Measurements from ENCODE around the gene ACR. TPM values are rescaled to one million over a fixed set of nuclear protein-coding genes. Genes with fewer than 3 reads are reported as not detected.

ACR gene
- polyA plus RNA-seq, 3 donors from 2014 or later = not detected

GRCh38 chr22:50727678-50728522 is 10.1 kb upstream of the ACR start:
- no peak for DNase-seq
- Mint-ChIP-seq H3K27ac (no peak overlapping the region), H3K36me3 (no peaks in the 10 kb centered on the region), H3K27me3 (ENCODE audit: low read depth in 3 of 3) (peaks cover 0 to 2% (median 0%) of the 10 kb centered on the region in 3 donors), H3K4me3 (no peak overlapping the region), H3K4me1 (peaks cover 0 to under 1% of the 10 kb centered on the region in 2 donors), H3K9me3 (no peaks in the 10 kb centered on the region)

- no peak overlapping the region for H3K27ac Mint-ChIP-seq
- H3K9me3 Mint-ChIP-seq = no peaks in the 10 kb centered on the region
- H3K4me3 Mint-ChIP-seq = no peak overlapping the region
- H3K4me1 Mint-ChIP-seq = no peaks in the 10 kb centered on the region
- no peaks in the 10 kb centered on the region for H3K36me3 Mint-ChIP-seq
- H3K27me3 Mint-ChIP-seq (ENCODE audit: low read depth in 3 of 3) = peaks cover 0 to 2% (median 0%) of the 10 kb centered on the region in 3 donors
- DNase-seq = no peak
Observed at GRCh38 chr22:50728523-50728931, 9.5 kb upstream of the ACR start.

- DNase-seq = no peak
- Mint-ChIP-seq H3K27ac (no peak overlapping the region), H3K36me3 (no peaks in the 10 kb centered on the region), H3K9me3 (no peaks in the 10 kb centered on the region), H3K4me3 (no peak overlapping the region), H3K4me1 (no peaks in the 10 kb centered on the region), H3K27me3 (ENCODE audit: low read depth in 3 of 3) (peaks cover 0 to 2% (median 2%) of the 10 kb centered on the region in 3 donors)
Observed at GRCh38 chr22:50729391-50730012, 8.5 kb upstream of the ACR start.

- no peaks in the 10 kb centered on the region for H3K9me3 Mint-ChIP-seq
- H3K27me3 Mint-ChIP-seq (ENCODE audit: low read depth in 3 of 3) = peaks cover 0 to 2% (median 1%) of the 10 kb centered on the region in 3 donors
- DNase-seq = no peak
- no peaks in the 10 kb centered on the region for H3K4me1 Mint-ChIP-seq
- H3K36me3 Mint-ChIP-seq = no peaks in the 10 kb centered on the region
- H3K27ac Mint-ChIP-seq = no peak overlapping the region
- no peak overlapping the region for H3K4me3 Mint-ChIP-seq
Observed at GRCh38 chr22:50730013-50730891, 7.8 kb upstream of the ACR start.

GRCh38 chr22:50730941-50731661 is 6.9 kb upstream of the ACR start:
- peaks cover 0 to 2% (median 0%) of the 10 kb centered on the region in 3 donors for H3K27me3 Mint-ChIP-seq (ENCODE audit: low read depth in 3 of 3)
- no peaks in the 10 kb centered on the region for H3K36me3 Mint-ChIP-seq
- no peak for DNase-seq
- H3K27ac Mint-ChIP-seq = no peak overlapping the region
- H3K4me3 Mint-ChIP-seq = no peak overlapping the region
- no peaks in the 10 kb centered on the region for H3K9me3 Mint-ChIP-seq
- no peaks in the 10 kb centered on the region for H3K4me1 Mint-ChIP-seq

GRCh38 chr22:50731811-50732624 is 6.0 kb upstream of the ACR start:
- Mint-ChIP-seq H3K4me1 (no peaks in the 10 kb centered on the region), H3K4me3 (no peak overlapping the region), H3K27ac (no peak overlapping the region), H3K36me3 (no peaks in the 10 kb centered on the region), H3K9me3 (no peaks in the 10 kb centered on the region), H3K27me3 (ENCODE audit: low read depth in 3 of 3) (peaks cover 0 to 6% (median 0%) of the 10 kb centered on the region in 3 donors)
- DNase-seq = peak in 1 of 3 donors; percentile 44

- H3K27ac Mint-ChIP-seq = no peak overlapping the region
- no peak for DNase-seq
- no peaks in the 10 kb centered on the region for H3K36me3 Mint-ChIP-seq
- no peaks in the 10 kb centered on the region for H3K9me3 Mint-ChIP-seq
- no peaks in the 10 kb centered on the region for H3K4me1 Mint-ChIP-seq
- peaks cover 0 to 6% (median 2%) of the 10 kb centered on the region in 3 donors for H3K27me3 Mint-ChIP-seq (ENCODE audit: low read depth in 3 of 3)
- no peak overlapping the region for H3K4me3 Mint-ChIP-seq
Observed at GRCh38 chr22:50732681-50733080, 5.3 kb upstream of the ACR start.

GRCh38 chr22:50733521-50734342 is 4.3 kb upstream of the ACR start:
- H3K27ac Mint-ChIP-seq = no peak overlapping the region
- H3K4me3 Mint-ChIP-seq = no peak overlapping the region
- no peaks in the 10 kb centered on the region for H3K36me3 Mint-ChIP-seq
- H3K9me3 Mint-ChIP-seq = no peaks in the 10 kb centered on the region
- no peaks in the 10 kb centered on the region for H3K4me1 Mint-ChIP-seq
- peaks cover 2 to 8% (median 3%) of the 10 kb centered on the region in 3 donors for H3K27me3 Mint-ChIP-seq (ENCODE audit: low read depth in 3 of 3)
- no peak for DNase-seq

GRCh38 chr22:50734343-50734771 is 3.6 kb upstream of the ACR start:
- DNase-seq = no peak
- H3K9me3 Mint-ChIP-seq = no peaks in the 10 kb centered on the region
- no peaks in the 10 kb centered on the region for H3K36me3 Mint-ChIP-seq
- peaks cover 2 to 8% (median 3%) of the 10 kb centered on the region in 3 donors for H3K27me3 Mint-ChIP-seq (ENCODE audit: low read depth in 3 of 3)
- H3K4me1 Mint-ChIP-seq = no peaks in the 10 kb centered on the region
- peak overlapping the region in 1 of 6 donors; percentile 12 for H3K27ac Mint-ChIP-seq
- H3K4me3 Mint-ChIP-seq = no peak overlapping the region

GRCh38 chr22:50734986-50735738 is 2.8 kb upstream of the ACR start:
- Mint-ChIP-seq H3K4me3 (no peak overlapping the region), H3K27ac (no peak overlapping the region), H3K27me3 (ENCODE audit: low read depth in 3 of 3) (peaks cover 2 to 8% (median 3%) of the 10 kb centered on the region in 3 donors), H3K36me3 (no peaks in the 10 kb centered on the region), H3K9me3 (no peaks in the 10 kb centered on the region), H3K4me1 (no peaks in the 10 kb centered on the region)
- no peak for DNase-seq

- no peak for DNase-seq
- Mint-ChIP-seq H3K9me3 (no peaks in the 10 kb centered on the region), H3K4me3 (no peak overlapping the region), H3K27ac (no peak overlapping the region), H3K27me3 (ENCODE audit: low read depth in 3 of 3) (peaks cover 2 to 8% (median 3%) of the 10 kb centered on the region in 3 donors), H3K36me3 (no peaks in the 10 kb centered on the region), H3K4me1 (no peaks in the 10 kb centered on the region)
Observed at GRCh38 chr22:50735739-50736030, 2.3 kb upstream of the ACR start.
